Measurements from ENCODE around the gene TNIP2.

GRCh38 chr4:2786152-2786671 is 30.1 kb upstream of the TNIP2 start:
- no peak for TF ChIP-seq CTCF (IDR thresholded peaks at IDR 0.05; ENCODE audit: low read depth, low read length)
- no peak for TF ChIP-seq EZH2phosphoT487 (IDR thresholded peaks at IDR 0.05; ENCODE audit: low read depth)

Measured in OCI-LY3 (cell line).